Stimulated activated CD4-positive, alpha-beta T cell treated with anti-CD3 and anti-CD28 coated beads, Interleukin-4, amount 100 ng/mL, for 24 hours (primary cell): ENCODE results near the gene PDZD2.
A peak's percentile ranks its signal among the peaks of the same experiment; 100 is the strongest.
"Not testable (repeated sequence)": the region's sequence is repeated elsewhere in the genome, so short reads cannot be mapped to it uniquely, and the experiment has no call there.

Experiments used
- DNase-seq: peaks from one replicate; pipeline ENCODE4 v3.0.0-alpha.2; 2020

Gene PDZD2

DNA sequence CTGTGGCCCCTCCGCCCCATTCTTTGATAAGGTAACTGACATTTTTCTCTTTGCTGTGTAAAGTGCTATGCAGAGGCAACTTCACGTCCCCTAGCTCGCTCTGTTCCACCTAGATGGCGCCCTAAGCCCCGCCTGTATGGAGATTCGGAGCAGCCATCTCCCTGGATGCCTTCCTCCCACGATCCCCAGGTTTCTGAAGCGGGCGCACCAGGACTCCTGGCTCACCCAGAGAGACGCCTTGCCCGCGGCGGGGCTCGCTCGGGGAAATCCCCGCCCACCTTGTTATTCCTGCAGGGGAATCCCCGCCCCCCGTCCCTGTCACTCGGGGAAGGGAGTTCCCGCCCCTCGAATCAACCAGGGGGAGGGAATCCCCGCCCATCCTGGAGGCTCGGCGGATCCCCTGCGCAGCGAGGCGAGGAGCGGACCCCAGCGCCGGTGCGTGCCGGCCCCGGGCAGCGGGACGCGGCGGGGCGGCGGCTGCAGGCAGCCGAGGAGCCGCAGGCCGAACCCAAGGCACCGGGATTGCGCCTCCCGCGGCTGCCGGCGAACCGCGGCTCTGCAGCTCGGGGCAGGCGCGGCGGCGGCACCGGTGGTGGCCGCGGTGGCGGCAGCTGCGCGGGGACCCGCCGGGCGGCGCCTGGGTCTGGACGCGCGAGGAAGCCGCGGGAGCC, at the start of gene PDZD2:
TSS of gene PDZD2 (plus strand) at position 384 of the 671 bp plus-strand sequence.
- peak; percentile 82 for DNase-seq

DNA sequence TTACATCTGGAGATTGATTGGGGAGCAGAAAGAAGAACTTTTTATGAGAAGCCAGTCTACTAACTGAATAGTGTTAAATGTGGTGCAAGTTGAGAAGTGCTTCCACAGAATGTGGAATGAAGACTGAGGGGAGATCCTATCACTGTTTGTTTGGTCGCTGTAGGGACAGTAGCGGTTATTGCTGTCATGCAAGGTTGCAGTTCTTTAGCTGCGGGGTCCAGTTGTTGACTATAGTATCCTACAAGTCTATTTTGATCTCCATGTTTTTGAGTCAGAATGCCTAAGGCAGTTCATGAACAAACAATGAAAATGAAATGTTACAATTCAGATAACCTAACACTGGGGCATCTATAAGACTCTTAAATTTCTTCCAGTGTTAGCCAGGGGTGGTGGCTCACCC, 45.3 kb upstream of the PDZD2 start:
- no peak for DNase-seq

DNA sequence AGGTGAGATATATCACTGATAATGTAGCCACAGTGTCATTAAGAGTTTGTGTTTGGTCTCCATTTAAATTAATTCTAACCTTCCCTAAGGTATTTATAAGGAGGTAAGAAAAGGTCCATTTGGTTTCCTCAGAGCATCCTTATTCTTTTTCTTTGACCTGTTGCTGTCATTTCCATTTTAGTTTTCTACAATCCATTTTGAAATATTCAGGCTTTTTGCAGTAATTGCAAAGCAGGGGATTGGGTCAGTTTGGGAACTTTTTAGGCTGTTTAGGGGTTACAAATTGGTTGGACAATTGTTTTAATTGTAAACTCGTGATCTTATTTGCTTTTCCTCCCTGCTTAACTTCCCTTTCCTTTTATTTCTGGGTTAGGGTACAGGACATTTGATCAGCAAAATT, 42.6 kb upstream of the PDZD2 start:
- no peak for DNase-seq

DNA sequence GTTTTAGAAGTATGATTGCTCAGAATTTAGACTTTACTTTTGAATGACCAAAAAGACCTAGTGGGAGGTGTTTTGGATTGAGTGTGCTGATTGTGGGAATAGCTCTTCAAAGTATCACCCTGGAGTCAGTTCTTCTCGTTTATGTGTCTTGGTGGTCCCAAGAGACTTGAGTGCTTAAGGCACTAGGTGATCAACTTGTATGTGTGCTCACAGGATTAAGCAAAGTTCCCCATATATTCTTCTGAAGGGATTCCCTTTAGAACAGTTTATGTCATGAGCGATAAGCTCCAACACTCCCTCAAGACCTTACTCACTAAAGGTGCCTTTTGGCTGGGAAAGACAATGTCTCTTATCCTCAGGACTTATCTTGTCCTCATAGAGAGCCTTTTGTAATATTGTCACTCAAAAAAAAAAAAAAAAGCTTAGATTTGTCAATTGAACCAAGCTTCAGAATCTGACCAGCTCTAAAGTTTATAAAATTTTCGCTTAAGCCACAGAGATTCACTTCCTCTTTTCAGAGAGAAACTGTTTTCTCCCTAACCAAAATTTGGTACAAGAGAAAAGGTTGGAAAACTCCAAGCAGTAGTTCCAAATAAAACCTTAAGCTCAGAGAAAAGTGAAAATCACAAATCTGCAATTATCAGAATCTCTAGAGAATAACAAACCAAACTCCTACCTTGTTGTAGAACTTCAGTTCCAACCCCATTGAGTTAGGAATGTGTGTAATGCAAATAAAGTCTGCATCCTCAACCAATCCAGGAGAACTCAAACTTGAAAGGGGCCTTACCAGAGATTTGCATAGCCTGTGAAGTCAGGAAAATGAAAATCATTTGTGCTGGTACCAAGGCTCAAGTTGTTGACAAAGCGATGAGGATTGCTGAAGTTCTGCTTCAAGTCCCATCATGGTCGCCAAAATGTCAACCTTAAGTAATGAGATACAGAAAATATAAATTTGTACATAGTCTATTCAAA, 40.0 kb upstream of the PDZD2 start:
- no peak for DNase-seq

DNA sequence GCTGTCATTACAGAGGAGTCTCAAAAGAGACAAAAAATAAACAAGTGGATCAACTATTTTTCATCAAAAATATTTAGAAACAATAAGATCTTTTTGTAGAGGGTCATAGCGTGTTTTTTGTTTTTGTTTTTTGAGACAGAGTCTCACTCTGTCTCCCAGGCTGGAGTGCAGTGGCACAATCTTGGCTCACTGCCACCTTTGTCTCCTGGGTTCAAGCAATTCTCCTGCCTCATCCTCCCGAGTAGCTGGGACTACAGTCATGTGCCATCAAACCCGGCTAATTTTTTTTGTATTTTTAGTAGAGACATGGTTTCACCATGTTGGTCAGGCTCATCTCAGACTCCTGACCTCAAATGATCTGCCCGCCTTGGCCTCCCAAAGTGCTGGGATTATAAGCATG, 36.6 kb upstream of the PDZD2 start:
- not testable (repeated sequence) for DNase-seq

DNA sequence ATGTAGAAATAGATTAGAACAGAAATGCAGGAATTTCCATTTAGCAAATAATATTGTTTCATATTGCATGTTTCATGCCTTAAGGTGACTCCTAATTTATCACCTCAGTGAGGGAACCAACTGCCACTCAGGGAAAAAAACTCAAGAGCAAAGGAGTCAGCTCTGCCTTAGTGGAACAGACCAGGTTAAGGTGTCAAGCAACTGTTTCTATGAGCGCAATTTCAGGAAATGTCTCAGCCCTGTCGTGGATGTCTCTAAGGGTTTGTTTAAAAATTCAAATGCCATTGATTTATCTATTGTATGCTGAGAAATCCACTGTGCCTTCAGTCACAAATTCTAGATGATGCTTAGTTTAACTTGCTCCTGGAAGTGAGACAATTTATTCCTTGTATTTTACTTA, 34.7 kb upstream of the PDZD2 start:
- DNase-seq: no peak

DNA sequence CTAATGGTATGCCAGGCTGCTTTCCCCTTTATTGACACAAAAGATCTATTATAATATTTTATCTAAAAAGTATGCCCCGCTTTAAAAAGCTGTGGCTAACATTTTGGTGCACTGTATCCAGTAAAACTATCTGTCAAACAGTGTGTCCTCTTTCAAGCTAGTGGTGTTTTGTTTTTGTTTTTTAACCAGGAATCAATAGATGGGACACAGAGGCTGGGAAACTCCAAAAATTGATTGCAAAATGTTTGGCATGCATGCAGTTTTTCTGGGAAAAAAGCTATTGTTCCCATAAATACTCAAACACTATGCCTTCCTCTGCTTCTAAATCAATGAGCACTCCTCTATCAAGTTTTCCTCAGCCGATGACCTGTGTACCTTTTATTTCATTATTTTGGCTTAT, 34.3 kb upstream of the PDZD2 start:
- no peak for DNase-seq

DNA sequence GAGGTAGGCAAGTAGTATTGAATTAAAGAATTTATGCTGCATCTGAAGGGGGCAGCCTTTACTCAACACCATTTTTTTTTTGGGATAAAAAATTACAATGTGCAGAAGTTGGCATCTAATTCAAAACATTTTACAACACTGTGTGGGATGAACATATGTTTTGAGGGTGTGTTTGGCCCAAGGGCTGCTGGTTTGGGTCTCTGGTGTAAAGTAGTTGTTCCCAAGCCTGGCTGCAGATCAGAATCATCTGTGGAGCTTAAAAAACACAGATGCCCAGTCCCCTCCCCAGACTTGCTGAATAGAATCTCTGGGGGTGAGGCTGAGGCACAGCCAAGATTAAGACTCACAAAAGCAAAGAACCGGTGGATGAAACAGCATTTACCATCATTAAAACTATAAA, 33.0 kb upstream of the PDZD2 start:
- no peak for DNase-seq

DNA sequence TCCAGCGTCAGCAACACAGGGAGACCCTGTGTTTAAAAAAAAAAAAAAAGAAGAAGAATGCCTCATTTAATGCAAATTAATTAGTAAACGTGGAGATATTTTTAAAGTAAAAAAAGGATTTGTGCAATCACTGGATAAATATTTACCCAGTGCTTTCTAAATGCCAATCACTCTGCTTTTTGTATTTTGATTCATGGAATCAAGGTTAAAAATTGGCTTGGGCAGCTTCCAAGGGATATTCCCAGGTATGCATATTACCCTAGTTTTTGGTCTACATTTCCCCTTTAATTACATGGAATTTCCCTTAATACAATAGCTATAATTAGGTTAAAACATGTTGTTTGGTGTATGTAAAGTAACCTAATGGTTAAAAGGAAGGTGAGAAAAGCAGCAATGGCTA, 31.4 kb upstream of the PDZD2 start:
- no peak for DNase-seq

DNA sequence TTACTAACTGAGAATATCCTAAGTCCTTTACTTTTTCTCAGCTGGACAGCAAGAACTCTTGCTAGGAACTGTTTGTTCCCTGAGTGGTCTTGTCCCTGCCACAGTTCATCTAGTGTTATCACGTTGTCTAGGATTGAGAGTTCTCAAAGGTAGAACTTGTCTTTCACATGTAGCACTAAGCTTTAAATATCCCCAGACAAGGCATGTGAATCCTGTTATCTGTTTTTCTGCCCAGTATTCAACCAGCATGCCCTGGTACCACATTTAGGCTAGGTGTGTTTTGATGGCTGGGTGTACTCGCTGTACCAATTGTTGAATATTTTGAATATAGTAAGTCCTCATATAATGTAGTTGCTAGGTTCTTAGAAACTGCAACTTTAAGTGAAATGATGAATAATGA, 27.9 kb upstream of the PDZD2 start:
- no peak for DNase-seq

DNA sequence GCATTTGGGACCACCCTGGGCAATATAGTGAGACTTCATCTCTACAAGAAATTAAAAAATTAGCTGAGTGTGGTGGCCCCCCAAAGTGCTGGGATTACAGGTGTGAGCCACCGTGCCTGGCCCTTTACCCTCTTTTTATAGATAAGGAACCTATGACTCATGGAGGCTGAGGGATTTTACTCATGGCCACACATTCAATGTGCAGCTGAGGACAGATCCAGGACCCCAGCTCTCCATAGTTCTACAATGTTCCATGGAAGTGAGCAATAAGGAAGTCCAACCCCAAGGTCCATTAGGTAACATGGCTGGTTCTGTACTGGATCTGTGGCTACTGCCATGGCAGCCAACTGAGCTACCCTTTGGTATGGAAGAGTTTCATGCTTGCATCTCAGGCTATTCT, 25.3 kb upstream of the PDZD2 start:
- DNase-seq: no peak

DNA sequence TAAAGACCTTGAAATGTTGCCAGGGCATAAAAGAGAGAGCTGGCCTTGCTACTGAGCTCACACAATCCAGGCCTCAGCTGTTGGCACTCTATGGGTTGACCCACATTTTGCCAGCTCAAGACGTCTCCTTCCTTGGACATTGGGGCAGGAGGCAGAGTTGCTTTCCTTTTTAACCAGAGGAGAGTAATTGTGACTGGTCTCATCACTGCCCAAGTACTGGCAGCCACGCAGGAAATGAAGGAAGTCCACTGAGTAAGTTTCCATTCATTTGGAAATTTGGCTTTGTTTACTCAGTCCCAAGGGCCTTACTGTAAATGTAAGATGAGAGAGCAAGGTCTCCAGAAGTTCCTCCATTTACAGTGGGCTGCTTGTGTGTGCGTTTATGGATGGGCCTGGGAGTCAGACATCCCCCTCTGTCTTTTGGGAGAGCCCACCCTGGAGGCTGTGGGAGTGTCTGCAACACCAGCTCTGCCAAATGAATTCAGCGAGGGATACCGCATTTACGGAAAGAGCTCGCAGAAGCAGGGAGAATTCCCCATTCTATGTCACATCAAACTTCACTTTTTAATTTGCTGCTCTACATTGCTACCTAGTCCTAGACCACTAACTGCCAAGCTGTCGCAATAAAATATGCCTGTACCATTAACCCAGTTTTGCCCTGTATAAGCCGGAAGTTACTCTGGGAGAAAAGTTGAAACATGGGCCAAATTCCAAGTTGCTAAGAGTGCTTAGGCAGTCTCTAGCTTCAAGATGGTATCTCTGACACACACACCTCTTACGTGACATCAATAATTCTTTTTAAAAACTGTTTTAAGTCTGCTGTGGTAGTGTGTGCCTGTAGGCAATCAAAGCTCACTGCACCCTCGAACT, 24.5 kb upstream of the PDZD2 start:
- no peak for DNase-seq

DNA sequence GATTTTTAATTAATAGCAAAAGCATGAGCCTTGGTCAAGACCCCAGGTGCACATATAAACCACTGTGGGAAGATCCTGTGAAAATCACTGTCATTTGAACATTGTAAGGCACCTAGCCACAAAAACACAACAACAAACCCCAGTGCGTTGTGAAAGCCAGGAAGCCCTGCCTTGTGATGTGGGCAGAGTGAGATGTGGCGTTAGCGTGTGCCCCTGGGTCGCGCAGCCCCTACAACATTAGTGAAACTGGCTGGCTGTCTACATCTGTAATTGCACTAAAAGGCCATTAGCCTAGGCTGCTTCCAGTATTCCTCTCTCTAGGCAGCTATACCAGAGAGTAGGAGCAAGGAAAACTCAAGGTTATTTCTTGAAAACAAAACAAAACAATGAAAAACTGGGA, 21.1 kb upstream of the PDZD2 start:
- no peak for DNase-seq

DNA sequence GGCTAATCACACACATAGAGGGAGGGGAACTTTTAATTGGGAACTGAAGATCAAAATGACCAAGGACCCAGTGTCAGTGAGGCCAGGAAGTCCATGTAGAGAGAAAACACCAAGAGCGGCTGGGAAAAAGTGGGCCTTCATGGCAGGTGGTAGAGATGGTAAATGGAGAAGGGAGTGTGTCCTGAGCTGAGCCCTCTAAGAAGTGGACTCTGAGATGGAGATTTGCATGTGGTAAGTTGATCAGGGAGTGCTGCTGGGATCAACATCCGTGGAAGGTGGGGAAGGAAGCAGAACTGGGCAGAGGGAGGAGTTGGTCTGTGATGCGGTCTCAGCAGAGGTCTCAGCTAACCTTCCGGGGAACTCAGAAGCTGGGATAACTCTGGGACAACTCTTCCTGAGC, 18.9 kb upstream of the PDZD2 start:
- DNase-seq: no peak

DNA sequence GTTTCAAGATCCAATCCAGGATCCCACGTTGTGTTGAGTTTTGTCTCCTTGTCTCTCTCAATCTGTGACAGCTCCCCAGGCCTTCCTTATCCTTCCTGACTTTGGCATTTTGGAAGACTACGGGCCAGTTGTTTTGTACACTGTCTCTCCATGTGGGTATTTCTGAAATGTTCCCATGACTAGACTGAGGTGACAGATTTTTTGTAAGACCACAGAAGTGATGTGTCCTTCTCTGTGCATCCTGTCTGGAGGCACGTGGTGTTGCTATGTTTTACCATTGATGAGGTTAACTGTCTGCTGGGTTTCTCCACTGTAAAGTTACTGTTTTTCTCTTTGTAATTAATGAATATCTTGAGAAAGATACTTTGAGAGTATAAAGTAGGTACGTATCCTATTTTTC, 15.7 kb upstream of the PDZD2 start:
- DNase-seq: no peak

DNA sequence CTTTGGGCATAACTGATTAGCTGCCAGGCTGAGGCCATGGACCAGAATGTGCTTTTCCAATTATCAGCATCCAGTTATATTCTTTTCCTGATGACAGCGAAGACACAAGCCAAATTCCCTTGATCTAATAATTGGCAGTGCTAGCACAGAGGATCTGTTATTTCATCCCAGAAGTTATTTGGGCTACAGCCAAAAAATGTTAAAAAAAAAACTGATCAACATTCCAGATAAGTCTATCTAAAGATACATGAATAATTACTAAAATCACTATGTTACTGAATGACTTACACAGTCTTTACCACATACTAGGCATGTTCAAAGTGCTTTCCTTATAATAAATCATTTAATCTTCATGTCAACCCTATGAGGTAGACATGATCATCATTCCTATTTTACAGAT, 13.5 kb upstream of the PDZD2 start:
- DNase-seq: no peak

DNA sequence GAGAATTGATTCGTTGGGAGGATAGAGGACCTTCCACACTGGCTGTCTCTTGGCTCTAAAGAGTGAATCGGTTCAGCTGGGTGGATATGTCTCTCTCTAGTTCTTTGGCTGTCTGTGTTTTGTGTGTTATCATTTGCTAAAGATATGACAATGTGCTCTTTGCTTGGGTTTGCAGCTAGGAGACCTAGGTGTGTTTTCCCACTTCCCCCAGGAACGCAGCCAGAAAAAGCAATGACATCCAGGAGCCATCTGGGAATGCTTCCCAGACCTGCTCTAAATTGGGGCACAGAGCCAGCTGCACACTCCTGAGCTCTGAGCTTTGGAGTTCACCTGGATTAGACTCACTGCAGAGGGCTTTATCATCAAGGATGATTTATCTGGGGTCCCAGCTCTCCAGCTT, 12.8 kb upstream of the PDZD2 start:
- no peak for DNase-seq

DNA sequence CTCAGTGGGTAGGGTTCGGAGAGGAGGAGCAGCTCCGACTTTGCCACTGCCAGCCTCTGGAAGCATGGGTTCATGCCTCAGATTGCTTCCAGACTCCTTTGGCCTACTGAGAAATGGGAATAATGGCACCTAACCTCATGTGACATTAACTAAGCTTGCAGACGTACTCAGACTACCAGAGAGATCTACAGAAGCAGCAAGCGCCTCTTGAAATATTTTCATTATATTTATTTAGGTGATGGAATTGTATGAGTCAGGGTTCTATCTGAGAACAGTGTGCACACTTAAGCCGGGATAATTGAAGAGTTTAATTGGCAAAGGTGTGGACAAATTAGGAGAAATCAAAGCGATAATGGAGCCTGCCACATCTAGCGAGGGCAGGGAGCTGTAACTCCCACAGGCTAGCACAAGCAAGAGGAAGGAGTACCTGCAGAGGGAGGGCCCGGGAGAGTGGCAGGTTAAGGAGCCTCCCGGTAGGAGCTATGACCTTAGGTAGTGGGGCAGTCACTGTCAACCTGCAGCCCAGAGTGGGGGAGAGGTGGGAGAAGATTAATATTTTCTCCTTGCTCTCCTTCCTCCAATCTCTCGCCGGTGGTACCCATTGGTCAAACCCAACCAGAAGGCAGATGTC, 12.2 kb upstream of the PDZD2 start:
- no peak for DNase-seq

DNA sequence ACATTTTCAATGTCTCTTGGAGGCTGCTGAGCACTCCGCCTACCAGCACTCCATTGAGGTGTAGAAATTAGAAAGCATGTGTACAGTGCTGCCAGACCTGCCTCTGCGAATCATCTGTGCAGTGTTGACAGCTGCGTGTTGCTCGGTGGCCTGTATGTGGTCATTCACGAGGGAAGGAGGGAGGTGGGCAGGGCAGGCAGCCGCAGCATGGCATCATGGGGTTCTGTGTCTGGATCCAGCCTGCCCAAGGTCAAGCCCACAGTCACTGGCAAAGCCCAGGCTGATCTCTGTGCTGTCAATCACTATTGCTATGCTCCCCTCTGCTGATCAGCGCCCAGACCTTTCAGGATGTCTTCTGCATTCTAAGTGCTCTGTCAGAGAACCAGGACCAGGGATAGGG, 8.0 kb upstream of the PDZD2 start:
- DNase-seq: no peak

DNA sequence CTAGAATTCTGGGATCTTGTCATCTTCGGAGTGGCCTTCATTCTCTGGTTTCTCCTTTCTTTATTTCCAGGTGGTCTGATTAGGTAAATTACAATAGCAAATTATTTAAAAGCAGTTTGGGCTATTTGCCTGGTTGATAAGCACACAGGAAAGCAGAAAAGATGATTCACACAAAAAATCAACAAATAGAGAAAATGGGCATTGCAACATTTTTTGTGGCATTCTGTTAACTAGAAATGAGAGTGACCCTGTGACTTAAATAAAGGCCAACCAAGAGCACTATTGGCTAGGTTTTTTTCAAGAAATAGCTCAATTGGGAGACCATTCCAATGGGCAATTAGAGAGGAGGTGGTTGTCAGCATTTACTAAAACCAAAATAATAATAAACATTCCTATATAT, 6.5 kb upstream of the PDZD2 start:
- DNase-seq: no peak

DNA sequence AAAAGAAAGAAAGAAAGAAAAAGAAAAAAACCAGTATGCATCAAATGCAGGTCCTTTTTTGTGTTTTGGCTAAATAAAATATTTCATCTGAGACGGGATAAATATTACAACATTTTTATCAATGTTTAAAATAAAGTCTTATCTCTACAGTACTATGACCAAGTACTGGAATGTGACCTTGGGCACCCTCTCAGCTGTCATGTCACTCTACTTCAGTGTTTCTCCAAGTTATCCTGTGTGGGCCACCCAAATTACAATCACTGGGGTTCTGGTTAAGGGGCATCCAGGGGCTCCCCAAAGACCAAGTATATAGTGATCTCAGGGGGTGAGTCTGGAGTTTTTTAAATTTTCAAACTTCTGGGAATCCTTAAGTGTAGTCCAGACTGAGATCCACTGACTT, 3.5 kb upstream of the PDZD2 start:
- DNase-seq: no peak

DNA sequence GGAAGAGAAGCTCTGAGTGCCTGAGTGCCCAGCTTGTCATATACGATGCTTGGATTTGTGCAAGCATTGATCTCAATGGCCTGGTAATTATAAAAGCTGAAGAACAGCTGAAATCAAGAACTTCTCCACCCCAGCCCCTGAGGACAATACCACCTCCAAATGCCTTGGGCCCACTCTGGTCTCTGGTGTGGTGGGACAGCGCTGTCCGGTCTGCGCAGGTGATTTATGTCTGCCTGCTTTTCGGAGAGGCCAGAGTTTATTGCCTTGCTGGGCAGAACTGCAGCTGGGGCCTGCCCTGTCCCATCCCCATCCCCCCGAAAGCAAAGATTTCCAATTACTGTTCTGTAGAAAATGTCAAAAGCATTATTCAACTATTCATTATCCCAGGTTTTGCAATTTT, 1.1 kb upstream of the PDZD2 start:
- no peak for DNase-seq

DNA sequence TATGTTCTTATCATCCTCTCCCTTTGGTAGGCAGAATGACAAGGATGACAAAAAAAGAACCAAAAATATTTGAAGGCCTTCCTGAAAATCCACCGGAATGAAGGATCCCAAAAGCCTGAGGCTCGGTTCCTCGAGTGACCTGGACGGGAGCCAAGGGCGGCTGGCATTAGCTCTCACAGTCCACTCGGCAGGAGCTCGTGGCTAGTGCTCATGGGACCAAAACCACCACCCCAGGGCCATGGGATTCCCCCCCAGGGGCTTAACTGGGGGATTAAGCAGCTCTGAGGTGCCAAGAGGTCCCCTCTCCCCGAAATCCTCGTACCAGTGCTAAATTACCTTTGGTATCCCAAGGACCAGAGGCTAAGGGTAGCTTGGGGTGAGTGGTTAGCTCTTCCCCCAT, 586 bp upstream of the PDZD2 start:
- no peak for DNase-seq
